ENCODE measurements around the gene DDX1. TPM values are rescaled to one million over a fixed set of nuclear protein-coding genes. Genes with fewer than 3 reads are reported as not detected.

Gene DDX1
- total and polyA plus RNA-seq, 9 of the 15 experiments (the other 6 are each of a cell fraction or from before 2014, with no cell fraction given), result 116 to 277 (median 232) TPM

DNA sequence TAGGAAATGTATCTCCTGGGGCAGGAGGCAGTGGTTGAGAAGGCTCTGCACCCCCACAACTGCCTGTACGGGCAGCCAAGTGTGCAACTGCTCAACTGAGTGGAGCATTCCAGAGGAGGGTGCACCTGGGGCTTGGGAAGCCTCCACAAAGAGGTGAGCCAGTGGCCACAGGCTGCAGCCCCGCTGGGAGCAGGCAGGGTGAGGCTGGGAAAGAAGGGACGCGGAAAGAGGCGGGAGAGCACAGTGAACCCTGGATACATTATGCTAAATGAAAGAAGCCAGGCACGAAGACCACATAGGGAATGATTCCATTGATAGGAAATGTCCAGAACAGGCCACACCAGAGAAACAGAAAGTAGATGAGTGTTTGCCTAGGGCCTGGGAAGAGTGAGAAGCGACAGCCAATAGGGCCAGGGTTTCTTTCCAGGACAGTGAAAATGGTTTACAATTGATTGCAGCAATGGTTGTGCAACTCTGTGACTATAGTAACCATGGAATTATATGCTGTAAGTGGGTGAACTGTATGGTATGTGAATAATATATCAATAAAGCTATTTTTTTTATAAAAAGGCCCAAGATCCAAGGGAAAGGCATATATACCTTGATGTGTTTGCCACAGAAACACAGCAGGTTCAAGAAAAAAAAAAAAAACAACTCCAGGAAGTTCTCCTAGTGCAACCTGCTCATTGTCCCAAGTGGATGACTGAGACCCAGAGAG, 82.4 kb downstream of the DDX1 start:
- H3K36me3 ChIP-seq (ENCODE audit: control insufficient read depth, insufficient read depth, low read length), result no peaks in the 10 kb centered on the region
- TF ChIP-seq NFE2 (IDR thresholded peaks at IDR 0.05; ENCODE audit: low read depth), result no peak
- no peak for TF ChIP-seq ZNF41 (CRISPR knock-in tag; conservative IDR thresholded peaks at IDR 0.05)
- TF ChIP-seq IFI16 (CRISPR knock-in tag; IDR thresholded peaks at IDR 0.05), result no peak
- TF ChIP-seq TGIF2 (CRISPR knock-in tag; IDR thresholded peaks at IDR 0.05), result no peak
- peak; percentile 32; the same call in 1 of the 2 replicates for TF ChIP-seq CEBPB (tag; IDR thresholded peaks at IDR 0.05)
- no peak for TF ChIP-seq RAD21 (CRISPR knock-in tag; conservative IDR thresholded peaks at IDR 0.05 in 1 of 2, IDR thresholded peaks at IDR 0.05 in 1 of 2)
- TF ChIP-seq CBFB (CRISPR knock-in tag; IDR thresholded peaks at IDR 0.05), result no peak
- TF ChIP-seq, protein P1, sequence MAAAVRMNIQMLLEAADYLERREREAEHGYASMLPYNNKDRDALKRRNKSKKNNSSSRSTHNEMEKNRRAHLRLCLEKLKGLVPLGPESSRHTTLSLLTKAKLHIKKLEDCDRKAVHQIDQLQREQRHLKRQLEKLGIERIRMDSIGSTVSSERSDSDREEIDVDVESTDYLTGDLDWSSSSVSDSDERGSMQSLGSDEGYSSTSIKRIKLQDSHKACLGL (CRISPR knock-in tag; IDR thresholded peaks at IDR 0.05; ENCODE audit: borderline replicate concordance, poor library complexity, severe bottlenecking), result no peak
- no peak for TF ChIP-seq CEBPG (CRISPR knock-in tag; IDR thresholded peaks at IDR 0.05)
- peak in 1 of 2 experiments; percentile 30; a peak in 1 of 4 replicates for TF ChIP-seq CEBPG (tag; conservative IDR thresholded peaks at IDR 0.05 in 1 of 2, IDR thresholded peaks at IDR 0.05 in 1 of 2)
- TF ChIP-seq RBM25 (IDR thresholded peaks at IDR 0.05; ENCODE audit: low read depth, low read length, severe bottlenecking), result no peak
- TF ChIP-seq KDM2B (CRISPR knock-in tag; IDR thresholded peaks at IDR 0.05), result no peak
- TF ChIP-seq, protein P2, sequence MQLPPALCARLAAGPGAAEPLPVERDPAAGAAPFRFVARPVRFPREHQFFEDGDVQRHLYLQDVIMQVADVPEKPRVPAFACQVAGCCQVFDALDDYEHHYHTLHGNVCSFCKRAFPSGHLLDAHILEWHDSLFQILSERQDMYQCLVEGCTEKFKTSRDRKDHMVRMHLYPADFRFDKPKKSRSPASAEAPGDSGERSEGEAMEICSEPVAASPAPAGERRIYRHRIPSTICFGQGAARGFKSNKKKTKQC (CRISPR knock-in tag; IDR thresholded peaks at IDR 0.05), result no peak
- TF ChIP-seq, protein P3, sequence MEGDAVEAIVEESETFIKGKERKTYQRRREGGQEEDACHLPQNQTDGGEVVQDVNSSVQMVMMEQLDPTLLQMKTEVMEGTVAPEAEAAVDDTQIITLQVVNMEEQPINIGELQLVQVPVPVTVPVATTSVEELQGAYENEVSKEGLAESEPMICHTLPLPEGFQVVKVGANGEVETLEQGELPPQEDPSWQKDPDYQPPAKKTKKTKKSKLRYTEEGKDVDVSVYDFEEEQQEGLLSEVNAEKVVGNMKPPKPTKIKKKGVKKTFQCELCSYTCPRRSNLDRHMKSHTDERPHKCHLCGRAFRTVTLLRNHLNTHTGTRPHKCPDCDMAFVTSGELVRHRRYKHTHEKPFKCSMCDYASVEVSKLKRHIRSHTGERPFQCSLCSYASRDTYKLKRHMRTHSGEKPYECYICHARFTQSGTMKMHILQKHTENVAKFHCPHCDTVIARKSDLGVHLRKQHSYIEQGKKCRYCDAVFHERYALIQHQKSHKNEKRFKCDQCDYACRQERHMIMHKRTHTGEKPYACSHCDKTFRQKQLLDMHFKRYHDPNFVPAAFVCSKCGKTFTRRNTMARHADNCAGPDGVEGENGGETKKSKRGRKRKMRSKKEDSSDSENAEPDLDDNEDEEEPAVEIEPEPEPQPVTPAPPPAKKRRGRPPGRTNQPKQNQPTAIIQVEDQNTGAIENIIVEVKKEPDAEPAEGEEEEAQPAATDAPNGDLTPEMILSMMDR (IDR thresholded peaks at IDR 0.05 in 2 of 3, conservative IDR thresholded peaks at IDR 0.05 in 1 of 3; ENCODE audit: insufficient read depth in 2 of 3, low read depth in 1 of 3, low read length in 3 of 3), result no peak
- no peak for TF ChIP-seq BCOR (IDR thresholded peaks at IDR 0.05)
- TF ChIP-seq ZNF253 (CRISPR knock-in tag; conservative IDR thresholded peaks at IDR 0.05), result no peak
- TF ChIP-seq C11orf30 (IDR thresholded peaks at IDR 0.05; ENCODE audit: low read depth), result no peak
- no peak for TF ChIP-seq SMARCA4 (IDR thresholded peaks at IDR 0.05)
- no peak for TF ChIP-seq GATA2 (CRISPR knock-in tag; IDR thresholded peaks at IDR 0.05)
- no TSS peak for BruUV-seq (replicated peaks)
- no peaks in the 10 kb centered on the region for H3K79me2 ChIP-seq (ENCODE audit: control insufficient read depth, insufficient read depth, low read length)
- intact Hi-C loops (cut with micrococcal nuclease) (no loop called here), in situ Hi-C loops (cut with MboI) (no loop called here)
- no peaks in the 10 kb centered on the region for H3K9me3 ChIP-seq (replicated peaks; ENCODE audit: control insufficient read depth, insufficient read depth, low read depth, low read length)
- 0% methylated on average over 7 of the region's 7 CpGs for WGBS (ENCODE audit: insufficient coverage, low coverage, missing lambda C conversion rate)
- 0 out of 2 replicates have a peak, but pooled peaks cover 2% of the 10 kb centered on the region for H4K20me1 ChIP-seq (replicated peaks; ENCODE audit: control insufficient read depth, insufficient read depth, low read length)
- H3K27me3 ChIP-seq (ENCODE audit: control insufficient read depth in 2 of 2, insufficient read depth in 2 of 2, low read length in 2 of 2), result peaks cover 17 to 59% of the 10 kb centered on the region in 2 experiments
- FAIRE-seq, result no peak
- H2AFZ ChIP-seq (ENCODE audit: low read depth, low read length), result no peak overlapping the region
- CTCF ChIA-PET (ENCODE audit: low intra/inter-chr PET ratio), result no interaction called here
- no peak overlapping the region for H3K4me2 ChIP-seq (ENCODE audit: insufficient read depth, low read length)
- no peak overlapping the region for H3K9ac ChIP-seq (ENCODE audit: insufficient read depth in 1 of 2, low read depth in 2 of 2, low read length in 2 of 2)
- ATAC-seq, result peak; percentile 20; the same call in 2 of the 3 replicates
- no peak overlapping the region for H3K4me3 ChIP-seq
- H3K9me1 ChIP-seq (ENCODE audit: control insufficient read depth, insufficient read depth, low read length), result no peaks in the 10 kb centered on the region
- POLR2A ChIA-PET, result no interaction called here
- H3K27ac ChIP-seq (ENCODE audit: extremely low read depth, low read depth, low read length), result no peak overlapping the region
- H3K4me1 ChIP-seq (replicated peaks in 1 of 2; ENCODE audit: control insufficient read depth in 2 of 2, insufficient read depth in 2 of 2, low read length in 2 of 2), result no peaks in the 10 kb centered on the region
- no peak for DNase-seq (ENCODE audit: extremely low read depth in 1 of 4, low spot score in 3 of 4)

All from K562 (cell line).